ENCODE data around the gene OTOF. TPM values are rescaled to one million over a fixed set of nuclear protein-coding genes. Genes with fewer than 3 reads are reported as not detected.

The OTOF gene
- total RNA-seq, 1 experiment from 2014 or later, result 0.10 TPM

DNA sequence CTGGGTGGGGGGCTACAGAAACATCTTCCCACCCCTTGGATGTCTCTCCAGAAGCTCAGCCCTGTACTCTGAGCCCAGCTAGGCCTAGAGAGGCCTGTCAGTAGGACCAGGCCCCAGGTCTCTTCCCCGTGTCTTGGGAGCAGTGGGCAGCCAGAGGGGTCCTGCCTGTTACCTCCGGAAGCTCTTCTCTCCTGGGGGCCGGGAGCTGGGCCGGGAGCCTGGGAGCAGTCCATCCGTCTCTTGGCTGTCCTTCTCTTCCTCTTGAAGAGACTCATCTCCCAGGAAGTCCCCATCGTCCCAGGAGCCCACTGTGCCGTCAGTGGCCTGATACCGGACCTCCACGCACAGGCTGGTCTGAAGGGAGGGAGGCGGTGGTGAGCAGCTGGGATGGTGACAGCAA, 38.3 kb upstream of the OTOF start:
- Histone ChIP-seq H2AFZ (ENCODE audit: low read depth, low read length, poor library complexity, severe bottlenecking) (no peak overlapping the region), H3K9me2 (ENCODE audit: insufficient read depth) (no peaks in the 10 kb centered on the region), H4K20me1 (ENCODE audit: insufficient read depth) (no peaks in the 10 kb centered on the region), H3K27me3 (ENCODE audit: insufficient read depth, low read length) (peaks cover 18% of the 10 kb centered on the region; the same call in 1 of the 2 replicates), H3K4me3 (replicated peaks in 1 of 2; ENCODE audit: low read depth in 1 of 2, low read length in 2 of 2) (no peak overlapping the region), H3K27ac (ENCODE audit: low read depth, low read length) (no peak overlapping the region), H3K4me1 (ENCODE audit: control insufficient read depth in 1 of 2, insufficient read depth in 2 of 2, low read length in 2 of 2) (no peaks in the 10 kb centered on the region), H3K9ac (ENCODE audit: low read length) (no peak overlapping the region), H3K36me3 (ENCODE audit: control insufficient read depth in 1 of 2, insufficient read depth in 2 of 2, low read length in 2 of 2) (no peaks in the 10 kb centered on the region), H3K9me3 (ENCODE audit: control insufficient read depth in 1 of 2, insufficient read depth in 1 of 2, low read depth in 1 of 2, low read length in 2 of 2) (no peaks in the 10 kb centered on the region), H3K4me2 (ENCODE audit: low read length) (no peak overlapping the region), H3K79me2 (ENCODE audit: insufficient read depth, low read length) (no peaks in the 10 kb centered on the region)
- no peak for TF ChIP-seq EZH2 (IDR thresholded peaks at IDR 0.05)
- POLR2A ChIA-PET, result no interaction called here
- intact Hi-C loops (cut with micrococcal nuclease), result no loop called here
- ATAC-seq (no peak), DNase-seq (ENCODE audit: low read depth, low spot score) (no peak)
- CTCF ChIA-PET, result interaction anchor here (1.3 kb wide), 1 partner anchor 12 kb away, joined by 4 read pairs; no protein-coding TSS in a partner anchor
- RAD21 ChIA-PET (ENCODE audit: low non-redundant PET in 1 of 2, low total read pairs in 2 of 2, uncharacterized antibody in 2 of 2, unreplicated experiment in 2 of 2), result no interaction called here
- no TSS peak for BruUV-seq (replicated peaks)

DNA sequence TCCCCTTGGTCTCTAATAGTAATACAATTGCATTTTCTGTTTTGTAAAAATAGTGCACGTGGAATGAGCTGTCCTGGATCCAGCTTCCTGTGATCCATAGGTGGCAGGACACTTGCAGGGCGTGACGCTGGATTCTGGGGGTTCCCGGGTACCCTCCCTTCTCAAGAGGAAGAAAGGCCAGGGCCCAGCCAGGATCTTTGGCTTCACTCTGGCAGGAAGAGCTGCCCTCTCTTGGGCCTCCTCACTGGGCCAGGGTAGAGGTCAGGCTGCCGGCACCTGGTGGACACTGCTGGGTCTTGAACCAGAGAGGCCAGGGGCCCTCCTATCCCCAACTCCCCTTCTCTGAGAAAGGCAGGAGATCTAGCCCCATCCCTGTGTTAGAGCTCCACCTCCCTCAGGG, 37.8 kb upstream of the OTOF start:
- BruUV-seq (replicated peaks), result no TSS peak
- H3K27me3 ChIP-seq (ENCODE audit: insufficient read depth, low read length), result peaks cover 15% of the 10 kb centered on the region; the same call in 1 of the 2 replicates

More for the DNA sequence above, 37.8 kb upstream of the OTOF start:
- ChIA-PET POLR2A (no interaction called here), CTCF (interaction anchor here (1.3 kb wide), 1 partner anchor 11 kb away, joined by 4 read pairs; no protein-coding TSS in a partner anchor), RAD21 (ENCODE audit: low non-redundant PET in 1 of 2, low total read pairs in 2 of 2, uncharacterized antibody in 2 of 2, unreplicated experiment in 2 of 2) (no interaction called here)
- Histone ChIP-seq H3K27ac (ENCODE audit: low read depth, low read length) (no peak overlapping the region), H4K20me1 (ENCODE audit: insufficient read depth) (no peaks in the 10 kb centered on the region), H3K36me3 (ENCODE audit: control insufficient read depth in 1 of 2, insufficient read depth in 2 of 2, low read length in 2 of 2) (no peaks in the 10 kb centered on the region), H3K79me2 (ENCODE audit: insufficient read depth, low read length) (no peaks in the 10 kb centered on the region), H3K9ac (ENCODE audit: low read length) (no peak overlapping the region), H2AFZ (ENCODE audit: low read depth, low read length, poor library complexity, severe bottlenecking) (no peak overlapping the region), H3K9me2 (ENCODE audit: insufficient read depth) (no peaks in the 10 kb centered on the region), H3K4me2 (ENCODE audit: low read length) (no peak overlapping the region), H3K4me3 (replicated peaks in 1 of 2; ENCODE audit: low read depth in 1 of 2, low read length in 2 of 2) (no peak overlapping the region), H3K4me1 (ENCODE audit: control insufficient read depth in 1 of 2, insufficient read depth in 2 of 2, low read length in 2 of 2) (no peaks in the 10 kb centered on the region), H3K9me3 (ENCODE audit: control insufficient read depth in 1 of 2, insufficient read depth in 1 of 2, low read depth in 1 of 2, low read length in 2 of 2) (no peaks in the 10 kb centered on the region)
- TF ChIP-seq YY1 (IDR thresholded peaks at IDR 0.05; ENCODE audit: extremely low read depth, insufficient replicate concordance, low read depth, low read length) (no peak), RAD21 (IDR thresholded peaks at IDR 0.05; ENCODE audit: low read depth) (no peak), CBX3 (IDR thresholded peaks at IDR 0.05; ENCODE audit: low read depth) (no peak), ZNF274 (IDR thresholded peaks at IDR 0.05; ENCODE audit: low read depth, low read length) (no peak), SRF (IDR thresholded peaks at IDR 0.05; ENCODE audit: low read depth) (no peak), EGR1 (IDR thresholded peaks at IDR 0.05; ENCODE audit: low read depth) (no peak), ELF1 (IDR thresholded peaks at IDR 0.05; ENCODE audit: borderline replicate concordance, low read depth) (no peak), ZFX (IDR thresholded peaks at IDR 0.05) (no peak), CEBPB (IDR thresholded peaks at IDR 0.05; ENCODE audit: low read depth) (no peak), SIN3A (IDR thresholded peaks at IDR 0.05; ENCODE audit: low read depth) (no peak), EZH2 (IDR thresholded peaks at IDR 0.05) (no peak), POLR2AphosphoS5 (IDR thresholded peaks at IDR 0.05; ENCODE audit: low read depth, low read length) (no peak), SP1 (IDR thresholded peaks at IDR 0.05; ENCODE audit: low read depth) (no peak)
- TF ChIP-seq, protein P1, sequence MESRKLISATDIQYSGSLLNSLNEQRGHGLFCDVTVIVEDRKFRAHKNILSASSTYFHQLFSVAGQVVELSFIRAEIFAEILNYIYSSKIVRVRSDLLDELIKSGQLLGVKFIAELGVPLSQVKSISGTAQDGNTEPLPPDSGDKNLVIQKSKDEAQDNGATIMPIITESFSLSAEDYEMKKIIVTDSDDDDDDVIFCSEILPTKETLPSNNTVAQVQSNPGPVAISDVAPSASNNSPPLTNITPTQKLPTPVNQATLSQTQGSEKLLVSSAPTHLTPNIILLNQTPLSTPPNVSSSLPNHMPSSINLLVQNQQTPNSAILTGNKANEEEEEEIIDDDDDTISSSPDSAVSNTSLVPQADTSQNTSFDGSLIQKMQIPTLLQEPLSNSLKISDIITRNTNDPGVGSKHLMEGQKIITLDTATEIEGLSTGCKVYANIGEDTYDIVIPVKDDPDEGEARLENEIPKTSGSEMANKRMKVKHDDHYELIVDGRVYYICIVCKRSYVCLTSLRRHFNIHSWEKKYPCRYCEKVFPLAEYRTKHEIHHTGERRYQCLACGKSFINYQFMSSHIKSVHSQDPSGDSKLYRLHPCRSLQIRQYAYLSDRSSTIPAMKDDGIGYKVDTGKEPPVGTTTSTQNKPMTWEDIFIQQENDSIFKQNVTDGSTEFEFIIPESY (IDR thresholded peaks at IDR 0.05; ENCODE audit: extremely low read depth, insufficient replicate concordance, low read length), result no peak
- TF ChIP-seq, protein P2, sequence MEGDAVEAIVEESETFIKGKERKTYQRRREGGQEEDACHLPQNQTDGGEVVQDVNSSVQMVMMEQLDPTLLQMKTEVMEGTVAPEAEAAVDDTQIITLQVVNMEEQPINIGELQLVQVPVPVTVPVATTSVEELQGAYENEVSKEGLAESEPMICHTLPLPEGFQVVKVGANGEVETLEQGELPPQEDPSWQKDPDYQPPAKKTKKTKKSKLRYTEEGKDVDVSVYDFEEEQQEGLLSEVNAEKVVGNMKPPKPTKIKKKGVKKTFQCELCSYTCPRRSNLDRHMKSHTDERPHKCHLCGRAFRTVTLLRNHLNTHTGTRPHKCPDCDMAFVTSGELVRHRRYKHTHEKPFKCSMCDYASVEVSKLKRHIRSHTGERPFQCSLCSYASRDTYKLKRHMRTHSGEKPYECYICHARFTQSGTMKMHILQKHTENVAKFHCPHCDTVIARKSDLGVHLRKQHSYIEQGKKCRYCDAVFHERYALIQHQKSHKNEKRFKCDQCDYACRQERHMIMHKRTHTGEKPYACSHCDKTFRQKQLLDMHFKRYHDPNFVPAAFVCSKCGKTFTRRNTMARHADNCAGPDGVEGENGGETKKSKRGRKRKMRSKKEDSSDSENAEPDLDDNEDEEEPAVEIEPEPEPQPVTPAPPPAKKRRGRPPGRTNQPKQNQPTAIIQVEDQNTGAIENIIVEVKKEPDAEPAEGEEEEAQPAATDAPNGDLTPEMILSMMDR (IDR thresholded peaks at IDR 0.05 in 2 of 3, conservative IDR thresholded peaks at IDR 0.05 in 1 of 3; ENCODE audit: borderline replicate concordance in 1 of 3, insufficient read depth in 1 of 3, low read depth in 2 of 3, low read length in 2 of 3), result no peak
- intact Hi-C loops (cut with micrococcal nuclease), result no loop called here
- DNase-seq (ENCODE audit: low read depth, low spot score) (no peak), ATAC-seq (no peak)

All from HCT116 (cell line).